H9 (cell line): ENCODE results near the gene MYT1. TPM values are rescaled to one million over a fixed set of nuclear protein-coding genes. Genes with fewer than 3 reads are reported as not detected.

Source experiments
- DNase-seq: peaks from one replicate; pipeline ENCODE4 v3.0.0-alpha.2; 2017
- H2AFZ ChIP-seq: one replicate; pipeline ENCODE4 v1.6.1; 2013; ENCODE audit warnings: mild to moderate bottlenecking, low read length, control low read depth, moderate library complexity
- H2AK5ac ChIP-seq: 2 replicates; pipeline ENCODE4 v1.6.1; 2013; ENCODE audit warnings: low read length, control low read depth, mixed read lengths; ENCODE audit not compliant: insufficient read length
- H2BK120ac ChIP-seq: one replicate; pipeline ENCODE4 v1.6.1; 2013; ENCODE audit warnings: low read depth, mild to moderate bottlenecking, low read length, control low read depth, inconsistent platforms; ENCODE audit not compliant: poor library complexity, severe bottlenecking
- H2BK12ac ChIP-seq: 2 replicates; pipeline ENCODE4 v1.6.1; 2013; ENCODE audit warnings: low read length, control low read depth, mixed read lengths, low read depth; ENCODE audit not compliant: insufficient read length
- H2BK15ac ChIP-seq: 2 replicates; pipeline ENCODE4 v1.6.1; 2013; ENCODE audit warnings: low read depth, low read length, control low read depth
- H2BK20ac ChIP-seq: one replicate; pipeline ENCODE4 v1.6.1; 2013; ENCODE audit warnings: low read depth, mild to moderate bottlenecking, low read length, control low read depth, inconsistent platforms; ENCODE audit not compliant: poor library complexity, severe bottlenecking
- H2BK5ac ChIP-seq: 2 replicates; pipeline ENCODE4 v1.6.1; 2013; ENCODE audit warnings: low read length, control low read depth, mixed read lengths; ENCODE audit not compliant: insufficient read length
- H3K14ac ChIP-seq: 2 replicates; pipeline ENCODE4 v1.6.1; 2013; ENCODE audit warnings: low read length, control low read depth; ENCODE audit not compliant: insufficient read depth
- H3K18ac ChIP-seq: 2 replicates; pipeline ENCODE4 v1.6.1; 2013; ENCODE audit warnings: low read depth, mild to moderate bottlenecking, mixed read lengths, low read length, control low read depth; ENCODE audit not compliant: insufficient read length
- H3K23ac ChIP-seq: 2 replicates; pipeline ENCODE4 v1.6.1; 2013; ENCODE audit warnings: low read length, control low read depth, mixed read lengths, low read depth; ENCODE audit not compliant: insufficient read length
- H3K23me2 ChIP-seq: 2 replicates; pipeline ENCODE4 v1.6.1; 2013; ENCODE audit warnings: low read depth, mild to moderate bottlenecking, mixed read lengths, low read length, control low read depth; ENCODE audit not compliant: insufficient read length, poor library complexity, severe bottlenecking
- H3K27ac ChIP-seq: 2 replicates; pipeline ENCODE4 v1.5.1; 2013; ENCODE audit warnings: low read length, control low read depth, mixed read lengths, low read depth; ENCODE audit not compliant: insufficient read length
- H3K27me3 ChIP-seq: 2 replicates; pipeline ENCODE4 v1.6.1; 2013; ENCODE audit warnings: low read length, control low read depth, inconsistent platforms; ENCODE audit not compliant: insufficient read depth
- H3K4ac ChIP-seq: 2 replicates; pipeline ENCODE4 v1.6.1; 2013; ENCODE audit warnings: low read depth, mild to moderate bottlenecking, control low read depth, inconsistent platforms, low read length, moderate library complexity
- H3K4me1 ChIP-seq: 2 replicates; pipeline ENCODE4 v1.6.1; 2013; ENCODE audit warnings: low read length, control low read depth, inconsistent platforms; ENCODE audit not compliant: insufficient read depth
- H3K4me2 ChIP-seq: 2 replicates; pipeline ENCODE4 v1.6.1; 2013; ENCODE audit warnings: low read length, control low read depth, mixed read lengths; ENCODE audit not compliant: insufficient read length, insufficient read depth
- H3K56ac ChIP-seq: 2 replicates; pipeline ENCODE4 v1.6.1; 2013; ENCODE audit warnings: low read depth, mild to moderate bottlenecking, mixed read lengths, low read length, control low read depth; ENCODE audit not compliant: insufficient read length
- H3K79me1 ChIP-seq: 2 replicates; pipeline ENCODE4 v1.6.1; 2013; ENCODE audit warnings: low read depth, mild to moderate bottlenecking, moderate library complexity, low read length, control low read depth, inconsistent platforms; ENCODE audit not compliant: insufficient read depth, poor library complexity, severe bottlenecking
- H3K79me2 ChIP-seq: 2 replicates; pipeline ENCODE4 v1.6.1; 2013; ENCODE audit warnings: low read length, control low read depth, inconsistent platforms; ENCODE audit not compliant: insufficient read depth
- H3K9ac ChIP-seq: 2 replicates; pipeline ENCODE4 v1.6.1; 2013; ENCODE audit warnings: low read length, control low read depth, mixed read lengths; ENCODE audit not compliant: insufficient read length; ENCODE audit errors: extremely low read depth
- H3K9me3 ChIP-seq: one replicate; pipeline ENCODE4 v1.6.1; 2013; ENCODE audit warnings: low read depth, low read length, inconsistent platforms; ENCODE audit not compliant: control insufficient read depth
- H3T11ph ChIP-seq: one replicate; pipeline ENCODE4 v1.6.1; 2013; ENCODE audit warnings: mild to moderate bottlenecking, low read length, control low read depth, inconsistent platforms
- H4K20me1 ChIP-seq: one replicate; pipeline ENCODE4 v1.6.1; 2013; ENCODE audit not compliant: control insufficient read depth, insufficient read length, insufficient read depth
- H4K5ac ChIP-seq: 2 replicates; pipeline ENCODE4 v1.6.1; 2013; ENCODE audit warnings: low read depth, mild to moderate bottlenecking, mixed read lengths, low read length, control low read depth; ENCODE audit not compliant: insufficient read length
- H4K8ac ChIP-seq: replicated peaks from 2 replicates; pipeline ENCODE4 v1.6.1; 2013; ENCODE audit warnings: low read length, control low read depth, mixed read lengths, low read depth; ENCODE audit not compliant: insufficient read length
- H4K91ac ChIP-seq: 2 replicates; pipeline ENCODE4 v1.6.1; 2013; ENCODE audit warnings: low read depth, mild to moderate bottlenecking, moderate library complexity, mixed read lengths, low read length, control low read depth; ENCODE audit not compliant: insufficient read length
- H3K27ac Mint-ChIP-seq, 3 experiments: 2 replicates in 2 of 3; 3 replicates in 1 of 3; pipeline ENCODE4 v1.8.0; 2020 to 2021; ENCODE audit warnings: mixed read lengths in 3 of 3, mild to moderate bottlenecking in 1 of 3, moderate library complexity in 1 of 3
- H3K27me3 Mint-ChIP-seq: 2 replicates; pipeline ENCODE4 v1.8.0; 2021; ENCODE audit warnings: low read depth, mild to moderate bottlenecking, moderate library complexity, mixed read lengths
- H3K36me3 Mint-ChIP-seq, 3 experiments: 2 replicates in 2 of 3; 3 replicates in 1 of 3; pipeline ENCODE4 v1.8.0; 2020 to 2021; ENCODE audit warnings: low read depth in 3 of 3, mixed read lengths in 3 of 3; ENCODE audit not compliant: insufficient read depth in 1 of 3
- H3K4me1 Mint-ChIP-seq, 2 experiments: 2 replicates each; pipeline ENCODE4 v1.8.0; 2020; ENCODE audit warnings: mixed read lengths in 2 of 2
- H3K4me3 Mint-ChIP-seq, 2 experiments: 2 replicates in 1 of 2; 3 replicates in 1 of 2; pipeline ENCODE4 v1.8.0; 2020 to 2021; ENCODE audit warnings: mild to moderate bottlenecking in 2 of 2, mixed read lengths in 2 of 2, moderate library complexity in 1 of 2
- H3K9me3 Mint-ChIP-seq, 2 experiments: 2 replicates in 1 of 2; 3 replicates in 1 of 2; pipeline ENCODE4 v1.8.0; 2020; ENCODE audit warnings: mild to moderate bottlenecking in 2 of 2, mixed read lengths in 2 of 2, moderate library complexity in 1 of 2
- CTCF ChIP-seq: fragments of 200-600 bp; sonication (generic); conservative IDR thresholded peaks from 3 replicates; pipeline ENCODE4 v1.8.0; 2021; ENCODE audit warnings: antibody characterized with exemption, mild to moderate bottlenecking
- WGBS: extraction: QIAGEN DNeasy Blood & Tissue Kit; methylation state at CpG from one replicate; pipeline ENCODE4 v1.1.7; 2013; ENCODE audit warnings: missing lambda C conversion rate, low lambda C conversion rate, mixed read lengths; ENCODE audit not compliant: insufficient read length; ENCODE audit errors: extremely low coverage; 5-methylcytosine and 5-hydroxymethylcytosine counted together
- total RNA-seq: library from RNA; stranded (reverse); gene quantifications from 2 replicates; pipeline ENCODE4 v1.2.1, GENCODE V29; 2021

MYT1 gene
- total RNA-seq, 1 experiment from 2014 or later = 0.79 TPM

DNA sequence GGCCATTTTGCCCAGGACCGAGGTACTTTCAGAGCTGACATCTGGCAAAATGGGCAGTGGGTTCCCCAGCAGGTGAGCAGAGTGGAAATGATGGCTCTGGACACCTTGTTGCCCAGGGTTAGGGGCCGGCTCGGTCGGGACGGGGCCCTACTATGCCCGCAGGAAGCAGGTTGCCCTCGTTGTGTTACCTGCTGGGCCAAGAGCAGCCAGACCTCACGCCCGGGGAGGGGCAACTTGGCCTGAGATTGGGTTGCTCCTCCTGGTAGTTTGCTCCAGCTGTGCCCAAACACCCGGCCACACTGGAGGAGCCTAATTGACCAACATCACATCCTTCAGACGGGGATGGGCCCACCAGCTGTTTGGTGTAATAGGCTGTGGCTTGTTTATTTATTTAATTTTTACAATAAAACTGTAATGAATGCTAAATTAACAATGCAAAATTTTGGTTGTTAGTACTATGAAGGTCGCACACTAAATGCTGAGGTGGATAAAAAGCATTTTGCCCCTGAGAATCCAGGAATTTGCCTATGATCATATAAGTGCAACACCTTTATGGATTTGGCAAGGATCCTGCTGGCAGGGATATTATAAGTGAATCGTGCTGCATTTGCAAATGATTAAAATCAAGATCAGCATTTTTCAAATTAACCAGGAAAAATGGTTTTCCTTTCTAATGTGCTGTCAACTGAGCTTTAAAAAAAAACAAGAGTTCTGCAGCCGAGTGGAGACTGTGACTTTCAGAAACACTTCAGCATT, 64.7 kb downstream of the MYT1 start:
- Histone ChIP-seq H2BK15ac (no peak overlapping the region), H3K27ac (no peak overlapping the region), H4K5ac (no peak overlapping the region), H2BK5ac (no peak overlapping the region), H3K9me3 (no peaks in the 10 kb centered on the region), H2AFZ (no peak overlapping the region), H2BK20ac (no peak overlapping the region), H3K56ac (no peak overlapping the region), H3K14ac (no peak overlapping the region), H3K27me3 (no peaks in the 10 kb centered on the region), H3T11ph (no peak overlapping the region), H3K23ac (no peak overlapping the region), H3K18ac (no peak overlapping the region), H3K23me2 (no peaks in the 10 kb centered on the region), H4K20me1 (no peaks in the 10 kb centered on the region), H3K4ac (no peak overlapping the region), H2AK5ac (no peak overlapping the region), H3K4me2 (no peak overlapping the region), H2BK120ac (no peak overlapping the region), H3K9ac (no peak overlapping the region), H2BK12ac (no peak overlapping the region), H3K79me1 (no peaks in the 10 kb centered on the region), H4K91ac (no peak overlapping the region), H4K8ac (no peak overlapping the region), H3K79me2 (no peaks in the 10 kb centered on the region), H3K4me1 (no peaks in the 10 kb centered on the region)
- peaks cover 8 to 10% of the 10 kb centered on the region in 2 experiments for H3K4me1 Mint-ChIP-seq
- H3K36me3 Mint-ChIP-seq = peaks cover 0 to 7% (median 4%) of the 10 kb centered on the region in 3 experiments; a peak in 2 of 7 replicates
- no peak overlapping the region for H3K27ac Mint-ChIP-seq
- DNase-seq = no peak
- no peak overlapping the region for H3K4me3 Mint-ChIP-seq
- TF ChIP-seq CTCF = no peak
- peaks cover 6% of the 10 kb centered on the region for H3K27me3 Mint-ChIP-seq
- WGBS = no CpG with 5 or more reads among the region's 14 CpGs
- peaks cover 6 to 7% of the 10 kb centered on the region in 2 experiments; a peak in 4 of 5 replicates for H3K9me3 Mint-ChIP-seq
